OCI-LY7 (cell line): ENCODE measurements around the gene CLTCL1. TPM values are rescaled to one million over a fixed set of nuclear protein-coding genes. Genes with fewer than 3 reads are reported as not detected.

Experiments
- BruUV-seq: library from RNA; stranded (reverse); fragments of 400-500 nt; replicated peaks from 2 replicates; lab custom pipeline; 2021; lab: Mats Ljungman, UMichigan
- CTCF ChIA-PET: fragments of 300-600 bp; sonication (Branson Sonifier 250); formaldehyde crosslinking; loops from one replicate; lab custom pipeline; 2022; ENCODE audit warnings: antibody characterized with exemption; ENCODE audit not compliant: unreplicated experiment; lab: Charles Lee
- POLR2A ChIA-PET: fragments of 300-600 bp; sonication (Branson Sonifier 250); formaldehyde crosslinking; loops from one replicate; lab custom pipeline; 2022; ENCODE audit warnings: antibody characterized with exemption; lab: Charles Lee
- DNase-seq: peaks from one replicate; pipeline ENCODE4 v3.0.0-alpha.2; 2015; ENCODE audit warnings: low spot score
- H2AFZ ChIP-seq: fragments of 200-600 bp; sonication (generic), shearing (Covaris generic); 2 replicates; pipeline ENCODE4 v1.6.1; 2014; ENCODE audit warnings: mild to moderate bottlenecking, antibody characterized with exemption, low read length, moderate library complexity
- H3K27ac ChIP-seq: fragments of 200-600 bp; sonication (generic); 2 replicates; pipeline ENCODE4 v1.5.1; 2014; ENCODE audit warnings: mixed run types, low read depth, mild to moderate bottlenecking, moderate library complexity, low read length, inconsistent platforms; ENCODE audit not compliant: poor library complexity, severe bottlenecking
- H3K36me3 ChIP-seq: fragments of 200-600 bp; sonication (generic); 2 replicates; pipeline ENCODE4 v1.6.1; 2014; ENCODE audit warnings: mild to moderate bottlenecking, antibody characterized with exemption, low read length, moderate library complexity, mixed read lengths; ENCODE audit not compliant: insufficient read depth
- H3K4me1 ChIP-seq: fragments of 200-600 bp; sonication (generic); 2 replicates; pipeline ENCODE4 v1.5.1; 2014; ENCODE audit warnings: mild to moderate bottlenecking, low read length; ENCODE audit not compliant: insufficient read depth, poor library complexity, severe bottlenecking
- H3K4me2 ChIP-seq: fragments of 200-600 bp; sonication (generic); 2 replicates; pipeline ENCODE4 v1.6.1; 2014; ENCODE audit warnings: mild to moderate bottlenecking, low read length
- H3K4me3 ChIP-seq: fragments of 200-600 bp; sonication (generic); 2 replicates; pipeline ENCODE4 v1.5.1; 2014; ENCODE audit warnings: mild to moderate bottlenecking, low read depth, low read length; ENCODE audit not compliant: poor library complexity, severe bottlenecking
- H3K79me2 ChIP-seq: fragments of 200-600 bp; sonication (generic); 2 replicates; pipeline ENCODE4 v1.6.1; 2016; ENCODE audit warnings: low read depth, mild to moderate bottlenecking, low read length, moderate library complexity, mixed read lengths; ENCODE audit not compliant: insufficient read depth
- H3K9me2 ChIP-seq: fragments of 200-600 bp; sonication (generic); 2 replicates; pipeline ENCODE4 v1.6.1; 2016; ENCODE audit warnings: mild to moderate bottlenecking, low read length, mixed read lengths; ENCODE audit not compliant: insufficient read depth
- H3K9me3 ChIP-seq: fragments of 200-600 bp; sonication (generic); 2 replicates; pipeline ENCODE4 v1.6.1; 2014; ENCODE audit warnings: mild to moderate bottlenecking, mixed run types, low read length, mixed read lengths
- H4K20me1 ChIP-seq: fragments of 200-600 bp; sonication (generic); 2 replicates; pipeline ENCODE4 v1.6.1; 2014; ENCODE audit warnings: mild to moderate bottlenecking, antibody characterized with exemption, low read length, moderate library complexity, mixed read lengths; ENCODE audit not compliant: insufficient read depth
- CTCF ChIP-seq: fragments of 200-600 bp; sonication (generic); conservative IDR thresholded peaks from 2 replicates; pipeline ENCODE4 v1.5.1; 2014; ENCODE audit warnings: mild to moderate bottlenecking, antibody characterized with exemption, low read length, moderate library complexity, mixed read lengths
- EZH2phosphoT487 ChIP-seq: fragments of 200-600 bp; sonication (generic); IDR thresholded peaks from 2 replicates; pipeline ENCODE4 v1.6.1; 2018; ENCODE audit warnings: low read depth, borderline replicate concordance, mild to moderate bottlenecking, mixed run types, antibody characterized with exemption, low read length, moderate library complexity, mixed read lengths
- intact Hi-C: fragments of 100-400 bp; cut with micrococcal nuclease; formaldehyde crosslinking; loops from one replicate; pipeline ENCODE4 v1.10.0; 2022; ENCODE audit not compliant: unreplicated experiment
- total RNA-seq, 2 experiments: library from RNA; depleted of rRNA in 1 of 2; stranded (reverse); fragments of >200 nt in 1 of 2; shearing (Covaris generic) in 1 of 2; gene quantifications; 2 replicates each; pipeline ENCODE4 v1.2.3, GENCODE V29; 2014 to 2022

CLTCL1 gene
- total RNA-seq, 2 experiments from 2014 or later, result 0.44 to 0.99 TPM

- H2AFZ ChIP-seq, result no peak overlapping the region
- no peaks in the 10 kb centered on the region for H4K20me1 ChIP-seq
- H3K4me3 ChIP-seq, result no peak overlapping the region
- H3K9me3 ChIP-seq, result no peaks in the 10 kb centered on the region
- H3K79me2 ChIP-seq, result no peaks in the 10 kb centered on the region
- TF ChIP-seq CTCF (no peak), EZH2phosphoT487 (no peak)
- POLR2A ChIA-PET, result no interaction called here
- no TSS peak for BruUV-seq
- no peak overlapping the region for H3K27ac ChIP-seq
- H3K4me1 ChIP-seq, result peaks cover 2% of the 10 kb centered on the region
- intact Hi-C loops, result no loop called here
- H3K36me3 ChIP-seq, result no peaks in the 10 kb centered on the region
- H3K4me2 ChIP-seq, result no peak overlapping the region
- CTCF ChIA-PET, result no interaction called here
- H3K9me2 ChIP-seq, result no peaks in the 10 kb centered on the region
- no peak for DNase-seq
Observed at GRCh38 chr22:19207401-19207808, 84.1 kb downstream of the CLTCL1 start.

DNA sequence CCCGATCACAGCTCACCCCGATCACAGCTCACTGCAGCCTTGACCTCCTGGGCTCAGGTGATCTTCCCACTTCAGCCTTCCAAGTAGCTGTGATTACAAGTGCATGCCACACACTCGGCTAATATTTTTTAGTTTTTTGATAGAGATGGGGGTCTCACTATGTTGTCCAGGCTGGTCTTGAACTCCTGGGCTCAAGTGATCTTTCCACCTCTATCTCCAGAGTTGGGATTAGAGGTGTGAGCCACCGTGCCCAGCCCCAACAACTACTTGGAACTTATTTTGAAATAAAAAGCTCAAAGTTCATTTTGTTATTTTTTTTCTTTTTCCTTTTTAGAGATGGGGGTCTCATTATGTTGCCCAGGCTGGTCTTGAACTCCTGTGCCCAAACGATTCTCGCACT is 85.2 kb downstream of the CLTCL1 start:
- H3K36me3 ChIP-seq, result no peaks in the 10 kb centered on the region
- H3K27ac ChIP-seq, result no peak overlapping the region
- no peaks in the 10 kb centered on the region for H3K4me1 ChIP-seq
- ChIA-PET POLR2A (interaction anchor here (0.5 to 0.8 kb wide), 2 partner anchors 12 to 106 kb away, joined by 3 to 4 read pairs; no protein-coding TSS in a partner anchor), CTCF (interaction anchor here (0.6 kb wide), 1 partner anchor 301 kb away, joined by 7 read pairs; no protein-coding TSS in a partner anchor)
- no peaks in the 10 kb centered on the region for H3K9me3 ChIP-seq
- H2AFZ ChIP-seq, result no peak overlapping the region
- DNase-seq, result no peak
- BruUV-seq, result no TSS peak
- no peaks in the 10 kb centered on the region for H4K20me1 ChIP-seq
- intact Hi-C loops, result no loop called here
- H3K4me2 ChIP-seq, result no peak overlapping the region
- no peak overlapping the region for H3K4me3 ChIP-seq
- TF ChIP-seq EZH2phosphoT487, result no peak
- TF ChIP-seq CTCF, result no peak
- no peaks in the 10 kb centered on the region for H3K9me2 ChIP-seq
- no peaks in the 10 kb centered on the region for H3K79me2 ChIP-seq

DNA sequence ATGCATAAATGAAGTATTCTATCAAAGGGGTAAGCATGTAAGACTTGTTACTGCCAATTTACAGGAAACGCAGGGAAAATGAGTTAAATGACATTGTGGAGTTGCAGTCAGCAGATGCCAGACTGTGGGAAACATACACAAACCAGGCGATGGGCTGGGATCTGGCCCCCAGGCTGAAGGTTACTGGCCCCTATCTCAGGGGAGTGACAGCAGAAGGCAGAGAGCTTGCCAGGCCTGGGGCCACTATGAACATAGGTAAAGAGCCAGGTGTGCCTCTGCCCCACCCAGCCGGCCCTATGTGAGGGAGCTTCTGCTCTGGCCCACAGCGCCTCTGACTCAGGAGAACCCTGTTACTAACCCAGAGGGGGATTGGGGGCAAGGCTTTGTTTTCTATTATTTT is 86.9 kb downstream of the CLTCL1 start:
- no peaks in the 10 kb centered on the region for H3K4me1 ChIP-seq
- H3K4me2 ChIP-seq, result no peak overlapping the region
- no peaks in the 10 kb centered on the region for H3K9me2 ChIP-seq
- H4K20me1 ChIP-seq, result no peaks in the 10 kb centered on the region
- POLR2A ChIA-PET, result no interaction called here
- no TSS peak for BruUV-seq
- intact Hi-C loops, result no loop called here
- no peaks in the 10 kb centered on the region for H3K79me2 ChIP-seq
- no peak overlapping the region for H2AFZ ChIP-seq
- no peak for DNase-seq
- no peak overlapping the region for H3K4me3 ChIP-seq
- no peaks in the 10 kb centered on the region for H3K9me3 ChIP-seq
- no peak for TF ChIP-seq EZH2phosphoT487
- no peak for TF ChIP-seq CTCF
- CTCF ChIA-PET, result no interaction called here
- no peak overlapping the region for H3K27ac ChIP-seq
- no peaks in the 10 kb centered on the region for H3K36me3 ChIP-seq
